PC-9 (cell line): Measurements from ENCODE around the gene TMEM120B. TPM values are rescaled to one million over a fixed set of nuclear protein-coding genes. Genes with fewer than 3 reads are reported as not detected.

Experiments
- BruUV-seq: library from RNA; stranded (reverse); fragments of 400-500 nt; replicated peaks from 2 replicates; lab custom pipeline; 2021; lab: Mats Ljungman, UMichigan
- CTCF ChIA-PET: fragments of 300-600 bp; sonication (Branson Sonifier 250); formaldehyde crosslinking; loops from one replicate; lab custom pipeline; 2022; ENCODE audit warnings: antibody characterized with exemption; lab: Charles Lee
- POLR2A ChIA-PET: fragments of 300-600 bp; sonication (Branson Sonifier 250); formaldehyde crosslinking; loops from one replicate; lab custom pipeline; 2022; ENCODE audit warnings: antibody characterized with exemption; ENCODE audit not compliant: unreplicated experiment; lab: Charles Lee
- DNase-seq, 2 experiments: peaks; one replicate each; pipeline versions ENCODE4 v3.0.0 to v3.0.0-alpha.2; 2015 to 2022; ENCODE audit warnings: mixed read lengths in 1 of 2
- H2AFZ ChIP-seq: fragments of 200-600 bp; sonication (generic); 2 replicates; pipeline ENCODE4 v1.8.1; 2017; ENCODE audit warnings: antibody characterized with exemption
- H3F3A ChIP-seq: fragments of 200-600 bp; sonication (generic); 2 replicates; pipeline ENCODE4 v1.8.1; 2017; ENCODE audit warnings: antibody characterized with exemption, mild to moderate bottlenecking, low read depth; ENCODE audit not compliant: insufficient read depth
- H3K27ac ChIP-seq: fragments of 200-600 bp; sonication (generic); 2 replicates; pipeline ENCODE4 v1.6.1; 2016; ENCODE audit warnings: mixed run types
- H3K27me3 ChIP-seq: fragments of 200-600 bp; sonication (generic); 2 replicates; pipeline ENCODE4 v1.6.1; 2016; ENCODE audit warnings: low read depth, mixed run types; ENCODE audit not compliant: insufficient read depth
- H3K36me3 ChIP-seq: fragments of 200-600 bp; sonication (generic); 2 replicates; pipeline ENCODE4 v1.6.1; 2016; ENCODE audit warnings: low read depth, mixed run types
- H3K4me1 ChIP-seq: fragments of 200-600 bp; sonication (generic); replicated peaks from 2 replicates; pipeline ENCODE4 v1.6.1; 2016; ENCODE audit warnings: mixed run types; ENCODE audit not compliant: insufficient read depth
- H3K4me2 ChIP-seq: fragments of 200-600 bp; sonication (generic); 2 replicates; pipeline ENCODE4 v1.6.1; 2017; ENCODE audit warnings: mixed run types
- H3K4me3 ChIP-seq: fragments of 200-600 bp; sonication (generic); 2 replicates; pipeline ENCODE4 v1.6.1; 2016; ENCODE audit warnings: mixed run types
- H3K79me2 ChIP-seq: fragments of 200-600 bp; sonication (generic); 2 replicates; pipeline ENCODE4 v1.6.1; 2017; ENCODE audit warnings: low read depth, mixed run types
- H3K9me2 ChIP-seq: fragments of 200-600 bp; sonication (generic); 2 replicates; pipeline ENCODE4 v1.8.1; 2017; ENCODE audit warnings: mild to moderate bottlenecking; ENCODE audit not compliant: insufficient read depth
- H3K9me3 ChIP-seq: fragments of 200-600 bp; sonication (generic); 2 replicates; pipeline ENCODE4 v1.8.1; 2016; ENCODE audit warnings: low read depth; ENCODE audit not compliant: insufficient read depth
- H4K20me1 ChIP-seq: fragments of 200-600 bp; sonication (generic); 2 replicates; pipeline ENCODE4 v1.8.1; 2017; ENCODE audit not compliant: insufficient read depth
- CTCF ChIP-seq: fragments of 200-600 bp; sonication (generic); conservative IDR thresholded peaks from 2 replicates; pipeline ENCODE4 v1.6.1; 2017; ENCODE audit warnings: mixed run types, antibody characterized with exemption, mild to moderate bottlenecking, moderate library complexity
- EZH2 ChIP-seq: fragments of 200-600 bp; sonication (generic); IDR thresholded peaks from 2 replicates; pipeline ENCODE4 v1.8.0; 2017; ENCODE audit warnings: antibody characterized with exemption, low read depth
- intact Hi-C: fragments of 100-400 bp; cut with micrococcal nuclease; formaldehyde crosslinking; loops from one replicate; pipeline ENCODE4 v1.10.0; 2022; ENCODE audit not compliant: unreplicated experiment
- total RNA-seq: library from RNA; stranded (reverse); gene quantifications from 2 replicates; pipeline ENCODE4 v1.2.3, GENCODE V29; 2021

Gene TMEM120B
- total RNA-seq, 1 experiment from 2014 or later = 12.4 TPM

DNA sequence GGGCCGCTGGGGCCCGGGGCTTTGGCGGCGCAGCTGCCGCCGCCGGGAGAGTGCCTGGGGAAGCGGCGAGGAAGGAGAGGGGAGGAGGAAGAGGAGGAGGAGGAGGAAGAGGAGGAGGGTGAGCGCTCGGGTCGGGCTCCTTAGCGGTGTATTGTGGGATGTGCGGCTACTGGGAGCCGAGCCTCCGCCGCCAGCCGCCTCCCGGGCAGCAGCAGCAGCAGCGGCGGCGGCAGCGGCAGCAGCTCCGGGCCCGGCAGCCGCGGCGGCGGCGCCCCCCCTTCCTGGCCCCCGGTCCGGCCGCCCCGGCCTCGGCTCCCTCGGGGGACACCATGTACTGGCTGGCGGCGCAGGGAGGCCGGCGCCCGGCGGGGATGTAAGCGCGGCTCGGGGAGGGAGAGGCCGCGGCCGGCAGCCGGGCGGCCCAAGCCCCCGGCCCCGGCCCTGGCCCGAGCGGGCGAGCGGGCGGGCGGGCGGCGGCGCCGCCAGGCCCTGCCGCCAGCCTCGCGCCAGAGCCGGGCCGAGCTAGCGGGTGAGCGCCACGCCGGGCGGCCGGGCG, 91.4 kb downstream of the TMEM120B start, which contains the start of gene SETD1B:
Gene SETD1B, plus strand, starts transcription at position 149 of the 556 bp plus-strand sequence. CDS start 729 bp downstream, outside the sequence.
- peaks cover 59% of the 10 kb centered on the region for H3K79me2 ChIP-seq
- no peak for DNase-seq

GRCh38 chr12:121804417-121805111, 92.0 kb downstream of the TMEM120B start:
- Histone ChIP-seq H3K4me2 (peak overlapping the region; percentile 96), H2AFZ (no peak overlapping the region; the same call in 1 of the 2 replicates), H4K20me1 (peaks cover 8% of the 10 kb centered on the region), H3K4me3 (peak overlapping the region; percentile 78), H3K27me3 (no peaks in the 10 kb centered on the region), H3K36me3 (no peaks in the 10 kb centered on the region), H3F3A (peaks cover 34% of the 10 kb centered on the region), H3K79me2 (peaks cover 55% of the 10 kb centered on the region), H3K27ac (peak overlapping the region; percentile 43; the same call in 1 of the 2 replicates), H3K4me1 (peaks cover 17% of the 10 kb centered on the region), H3K9me3 (no peaks in the 10 kb centered on the region), H3K9me2 (no peaks in the 10 kb centered on the region)
- BruUV-seq = no TSS peak
- no peak for DNase-seq
- intact Hi-C loops = no loop called here
- CTCF ChIA-PET = interaction anchor here (0.6 to 1.7 kb wide), 2 partner anchors 8 to 9 kb away, joined by 5 to 8 read pairs; no protein-coding TSS in a partner anchor
- TF ChIP-seq EZH2 (no peak), CTCF (no peak)
- POLR2A ChIA-PET = interaction anchor here (0.6 kb wide), 1 partner anchor 111 kb away, joined by 18 read pairs; no protein-coding TSS in a partner anchor

More for the DNA sequence above, 91.4 kb downstream of the TMEM120B start, which contains the start of gene SETD1B:
- POLR2A ChIA-PET = interaction anchor here (1.3 kb wide), 1 partner anchor 10 kb away, joined by 4 read pairs; the partner anchor contains the start of gene RHOF
- Histone ChIP-seq H4K20me1 (peaks cover 3% of the 10 kb centered on the region; the same call in 1 of the 2 replicates), H3F3A (peaks cover 38% of the 10 kb centered on the region), H2AFZ (peak within 1 kb of the TSS; percentile 68), H3K4me2 (peak within 1 kb of the TSS; percentile 100), H3K36me3 (no peaks in the 10 kb centered on the region), H3K4me1 (peaks cover 22% of the 10 kb centered on the region), H3K9me3 (no peaks in the 10 kb centered on the region), H3K9me2 (no peaks in the 10 kb centered on the region), H3K27me3 (no peaks in the 10 kb centered on the region), H3K27ac (peak within 1 kb of the TSS; percentile 100), H3K4me3 (peak within 1 kb of the TSS; percentile 83)
- no TSS peak for BruUV-seq
- TF ChIP-seq CTCF = no peak
- no peak for TF ChIP-seq EZH2
- CTCF ChIA-PET = interaction anchor here (0.6 kb wide), 1 partner anchor 8 kb away, joined by 5 read pairs; no protein-coding TSS in a partner anchor
- intact Hi-C loops = no loop called here
